HG02588 (cell line): Measurements from ENCODE around the gene CHAF1B.
A peak's percentile ranks its signal among the peaks of the same experiment; 100 is the strongest.
"Not testable (repeated sequence)": the region's sequence is repeated elsewhere in the genome, so short reads cannot be mapped to it uniquely, and the experiment has no call there.

Source experiments
- ATAC-seq: cut with Tn5 transposase; IDR thresholded peaks from one replicate; pipeline ENCODE4 v1.9.1; 2021; ENCODE audit warnings: mild to moderate bottlenecking, moderate library complexity; ENCODE audit not compliant: unreplicated experiment

The CHAF1B gene

GRCh38 chr21:36385233-36386030, at the start of gene CHAF1B:
Gene CHAF1B (plus strand): TSS chr21:36385392. CDS start chr21:36386137, 745 bp downstream.
- peak; percentile 86 for ATAC-seq

- ATAC-seq: no peak
Observed at GRCh38 chr21:36337099-36337509, 48.1 kb upstream of the CHAF1B start.

GRCh38 chr21:36338975-36339374, 46.2 kb upstream of the CHAF1B start:
- ATAC-seq: no peak

GRCh38 chr21:36342581-36342980, 42.6 kb upstream of the CHAF1B start:
- not testable (repeated sequence) for ATAC-seq

GRCh38 chr21:36344931-36345330, 40.3 kb upstream of the CHAF1B start:
- ATAC-seq: no peak

GRCh38 chr21:36347278-36347961, 37.8 kb upstream of the CHAF1B start:
- ATAC-seq: no peak

- no peak for ATAC-seq
Observed at GRCh38 chr21:36347962-36348328, 37.2 kb upstream of the CHAF1B start.

GRCh38 chr21:36349315-36349714, 35.9 kb upstream of the CHAF1B start:
- ATAC-seq: no peak

GRCh38 chr21:36350282-36350910, 34.8 kb upstream of the CHAF1B start:
- ATAC-seq: no peak

GRCh38 chr21:36354918-36355680, 30.1 kb upstream of the CHAF1B start:
- ATAC-seq: no peak

- no peak for ATAC-seq
Observed at GRCh38 chr21:36355868-36356267, 29.3 kb upstream of the CHAF1B start.

GRCh38 chr21:36359185-36359584, 26.0 kb upstream of the CHAF1B start:
- ATAC-seq: no peak

GRCh38 chr21:36369064-36369685, 16.0 kb upstream of the CHAF1B start:
- no peak for ATAC-seq

GRCh38 chr21:36375994-36376393, 9.2 kb upstream of the CHAF1B start:
- ATAC-seq: no peak

- ATAC-seq: no peak
Observed at GRCh38 chr21:36377391-36377842, 7.8 kb upstream of the CHAF1B start.

- no peak for ATAC-seq
Observed at GRCh38 chr21:36379251-36379650, 5.9 kb upstream of the CHAF1B start.

- no peak for ATAC-seq
Observed at GRCh38 chr21:36381841-36382589, 3.2 kb upstream of the CHAF1B start.

GRCh38 chr21:36382722-36383121, 2.5 kb upstream of the CHAF1B start:
- not testable (repeated sequence) for ATAC-seq

GRCh38 chr21:36384885-36385232, 333 bp upstream of the CHAF1B start:
- no peak for ATAC-seq
